HG03095 (cell line): ENCODE results near the gene FSTL4.

Experiments
- ATAC-seq: cut with Tn5 transposase; IDR thresholded peaks from one replicate; pipeline ENCODE4 v1.9.1; 2021; ENCODE audit warnings: moderate library complexity; ENCODE audit not compliant: unreplicated experiment

Gene FSTL4

DNA sequence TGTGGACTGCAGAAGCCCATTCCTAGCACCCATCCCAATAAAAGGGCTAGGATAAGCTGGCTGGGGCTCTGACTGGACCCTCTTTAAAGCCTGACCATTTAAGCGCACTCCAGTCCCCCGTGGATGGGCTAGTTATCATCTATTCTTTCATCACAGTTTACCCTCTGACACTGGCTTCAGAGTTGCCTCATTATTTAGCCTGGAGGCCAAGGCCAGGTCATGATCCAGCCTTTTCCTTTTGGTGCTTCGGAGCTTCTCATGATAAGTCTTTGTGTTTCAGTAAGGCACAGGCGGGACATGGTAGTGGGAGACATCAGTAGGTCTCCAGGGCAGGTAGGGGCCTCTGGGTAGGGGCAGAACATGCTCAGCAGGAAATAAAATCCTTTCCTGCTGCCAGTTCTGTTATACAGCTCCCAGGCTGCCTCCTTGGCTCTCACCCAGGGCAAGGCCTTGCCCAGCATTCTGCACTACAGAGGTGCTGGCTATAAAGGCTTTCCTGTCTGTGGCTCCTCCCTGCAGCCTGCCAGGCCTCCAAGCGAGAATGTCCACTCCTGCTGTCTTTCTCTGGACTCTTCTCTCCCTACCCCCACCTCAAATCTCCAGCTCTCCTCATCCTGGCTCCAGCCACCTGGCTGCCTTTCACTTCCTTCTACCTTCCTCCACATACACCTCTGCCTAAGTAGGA is 128.8 kb downstream of the FSTL4 start:
- ATAC-seq = no peak

DNA sequence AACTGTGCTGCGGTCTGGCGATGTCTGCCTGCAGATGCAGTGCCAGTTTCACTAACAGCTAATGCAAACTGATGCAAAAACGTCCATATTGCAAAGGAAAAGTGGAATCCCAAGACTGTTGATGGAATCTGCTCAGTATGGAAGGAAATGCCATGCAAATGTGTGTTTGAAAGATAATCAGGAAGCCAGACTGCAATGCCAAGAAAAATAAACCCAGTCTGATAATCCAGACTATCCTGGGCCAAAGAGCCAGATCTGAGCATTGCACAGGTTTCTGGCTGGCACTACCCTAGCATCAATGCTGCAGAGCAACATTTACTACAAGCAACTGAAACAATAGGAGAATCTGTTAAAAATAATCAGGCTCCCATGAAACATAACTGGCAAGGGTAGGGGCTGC is 130.3 kb downstream of the FSTL4 start:
- ATAC-seq = no peak

DNA sequence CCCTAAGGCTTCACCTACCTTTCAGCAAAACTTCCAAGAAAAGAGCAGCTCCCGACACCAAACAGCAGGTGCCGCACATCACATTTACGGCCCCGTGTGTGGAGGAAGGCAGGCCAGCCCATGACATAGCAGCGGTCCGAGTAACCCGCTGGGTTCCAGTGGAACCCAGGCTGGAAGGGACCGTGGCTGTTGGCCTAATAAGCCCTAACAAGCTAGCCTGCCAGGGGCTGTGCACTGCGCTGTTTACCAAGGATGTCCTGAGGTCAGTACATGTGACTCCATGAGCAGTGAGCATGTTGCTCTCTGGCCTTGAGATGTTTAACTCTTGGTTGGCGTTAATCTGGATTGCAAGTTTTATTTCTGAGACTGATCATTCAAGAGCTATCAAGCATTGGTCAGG is 131.5 kb downstream of the FSTL4 start:
- no peak for ATAC-seq

DNA sequence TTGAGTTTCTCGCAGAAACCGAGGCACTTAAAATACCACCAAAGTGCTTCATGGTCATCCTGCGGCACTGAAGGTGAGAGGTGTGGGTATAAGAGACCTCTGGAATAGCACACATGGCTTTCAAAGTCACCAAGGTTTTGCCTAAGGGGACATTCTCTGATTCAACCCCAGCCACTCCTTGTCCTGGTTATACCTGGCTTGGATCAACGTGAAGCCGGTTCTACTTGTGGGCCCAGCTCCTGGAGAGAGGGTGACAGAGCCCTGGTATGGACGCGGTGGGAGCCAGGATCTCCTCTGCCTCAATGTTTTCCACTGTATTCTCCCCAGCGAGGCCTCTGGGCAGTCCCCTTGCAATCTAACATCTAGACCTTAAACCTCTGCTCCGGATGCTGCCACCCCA is 132.0 kb downstream of the FSTL4 start:
- ATAC-seq = no peak

DNA sequence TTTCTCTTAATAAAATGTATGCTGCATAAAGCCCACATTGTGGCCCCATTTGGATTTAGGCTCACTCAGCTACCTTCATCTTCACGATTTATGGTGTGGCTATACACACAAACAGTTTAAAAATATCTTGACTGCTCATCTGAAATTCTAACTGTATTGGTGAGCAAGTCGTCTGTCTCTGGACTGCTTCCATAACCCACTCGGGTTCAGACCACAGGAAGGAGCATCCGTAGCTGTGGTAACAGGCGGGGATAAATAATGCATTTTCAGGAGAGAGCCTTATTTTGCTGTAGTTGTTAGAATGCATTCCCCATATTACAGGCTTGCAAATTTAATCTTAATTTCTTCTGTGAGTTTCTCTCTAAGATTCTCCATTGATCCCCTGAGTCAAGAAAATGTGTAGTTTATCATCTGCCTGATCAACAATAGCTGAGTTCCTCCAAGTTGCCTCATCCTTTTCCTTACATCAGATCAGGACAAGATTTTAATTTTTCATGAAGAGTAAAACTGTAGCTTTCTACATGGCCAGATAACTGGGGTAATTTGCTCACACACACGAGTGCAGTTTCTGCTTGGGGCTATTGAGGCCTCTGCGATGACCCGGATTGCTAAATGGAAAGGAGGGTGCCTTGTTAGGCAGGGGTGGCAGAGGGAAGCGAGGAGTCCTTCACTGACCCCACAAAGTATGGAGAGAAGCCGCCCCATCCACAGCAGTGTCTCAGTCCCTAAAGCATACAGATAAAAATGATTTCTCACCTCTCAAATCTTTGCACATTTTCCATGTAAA is 133.9 kb downstream of the FSTL4 start:
- no peak for ATAC-seq

DNA sequence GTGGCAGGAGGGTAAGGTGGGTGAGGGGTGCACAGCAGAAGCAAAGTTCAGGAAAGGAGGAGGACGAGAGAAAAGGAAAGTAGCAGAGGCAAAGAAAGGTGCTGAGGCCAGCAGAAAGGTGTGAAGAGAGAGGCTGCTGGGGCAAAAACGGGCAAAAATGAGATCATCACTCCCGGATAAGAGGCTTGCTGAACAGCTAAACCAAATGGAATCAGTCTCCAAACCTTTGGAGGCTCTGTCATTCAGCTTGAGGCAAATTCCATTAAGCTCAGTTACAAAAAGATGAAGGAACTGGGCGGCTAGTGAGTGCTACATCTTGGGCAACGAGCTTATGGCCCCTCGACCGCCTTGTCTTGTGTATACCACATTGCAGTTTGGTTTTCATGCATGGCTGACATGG is 136.4 kb downstream of the FSTL4 start:
- no peak for ATAC-seq

DNA sequence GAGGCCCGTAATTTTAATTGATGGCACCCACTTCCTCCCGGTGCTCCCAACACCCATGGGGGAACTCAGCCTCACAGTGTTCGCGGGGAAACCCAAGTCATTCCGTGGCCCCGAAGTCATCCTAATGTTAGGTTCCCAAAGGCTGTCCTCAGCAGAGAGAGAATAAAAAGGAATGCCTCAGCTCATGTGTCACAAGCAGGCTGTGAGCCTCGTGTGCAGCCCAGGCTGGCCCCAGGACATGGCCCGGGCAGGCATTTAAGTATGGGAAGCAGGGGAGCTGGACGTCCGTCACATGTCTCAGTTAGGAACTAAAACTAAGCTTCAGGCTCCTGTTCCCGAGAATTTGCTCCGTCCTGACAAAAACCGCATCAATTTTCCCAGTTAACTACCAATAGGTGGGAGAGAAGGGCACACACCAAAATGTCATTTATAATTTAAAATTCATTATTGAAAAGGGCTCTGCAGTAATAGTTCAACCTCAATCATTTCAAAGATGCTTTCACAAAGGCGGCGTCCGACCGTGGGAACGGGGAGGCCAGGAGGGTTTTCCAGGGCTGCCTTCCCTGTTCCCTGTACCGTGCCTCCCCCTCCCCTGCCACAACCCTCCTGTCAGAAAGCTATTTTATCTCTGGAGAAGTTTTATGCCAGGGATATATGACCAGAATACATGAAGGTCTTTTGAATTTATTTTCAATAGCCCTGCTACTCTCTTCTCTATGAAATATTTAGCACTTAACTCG is 137.3 kb downstream of the FSTL4 start:
- no peak for ATAC-seq

DNA sequence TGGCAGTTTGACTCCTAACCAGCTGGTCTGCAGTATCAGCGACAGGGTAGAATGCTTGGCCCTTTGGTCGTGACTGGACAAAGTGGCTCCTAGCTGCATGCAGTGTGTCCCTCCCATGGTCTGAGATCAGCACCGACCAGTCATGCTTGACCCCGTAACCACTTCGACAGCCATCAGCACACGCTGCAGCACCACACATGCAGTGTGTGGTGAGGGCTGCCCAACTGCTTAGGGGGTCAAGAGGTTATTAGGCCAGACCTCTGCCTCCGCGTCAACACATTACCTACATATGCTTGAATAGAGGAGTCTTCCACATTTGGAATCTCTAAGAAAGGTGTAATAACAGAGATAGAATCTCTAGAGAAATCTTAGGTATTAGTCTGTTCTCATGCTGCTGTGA is 139.1 kb downstream of the FSTL4 start:
- ATAC-seq = no peak

DNA sequence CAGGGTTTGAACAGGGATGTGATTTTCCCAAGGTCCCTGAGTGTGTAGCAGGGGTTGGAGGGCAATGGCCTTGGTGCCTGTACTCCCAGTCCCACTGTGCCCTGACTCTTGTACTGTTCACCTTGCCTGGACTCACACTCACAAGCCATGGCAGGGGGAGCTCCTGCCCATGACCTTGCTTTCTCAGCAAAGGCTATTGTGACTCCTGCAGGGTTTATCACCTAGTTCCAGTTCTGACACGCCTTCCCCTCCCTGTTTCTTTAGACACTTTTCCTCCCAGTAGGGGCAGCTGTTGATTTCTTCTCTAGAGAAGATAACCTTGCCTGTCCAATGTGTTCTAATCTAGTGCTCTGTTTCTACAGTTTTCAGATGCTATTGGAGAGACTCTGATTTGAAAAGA is 139.5 kb downstream of the FSTL4 start:
- ATAC-seq = no peak

DNA sequence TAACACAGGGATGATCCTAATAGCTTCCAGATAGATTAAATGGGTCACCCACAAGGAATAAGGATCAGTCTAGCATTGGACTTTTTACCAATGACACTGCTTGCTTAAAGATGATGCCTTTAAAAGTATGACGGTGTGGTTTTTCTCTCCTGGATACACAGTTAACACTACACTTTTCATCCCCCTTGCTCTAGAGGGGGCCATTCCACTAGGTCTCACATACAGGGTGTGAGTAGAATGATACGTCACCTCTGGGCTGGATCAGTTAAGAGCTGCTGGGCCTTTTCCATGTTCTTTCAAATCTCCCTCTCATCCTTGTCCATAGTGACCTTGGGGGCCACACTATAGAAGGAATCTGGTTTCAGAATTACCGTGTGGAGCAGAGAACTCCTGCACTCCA is 140.6 kb downstream of the FSTL4 start:
- ATAC-seq = no peak

DNA sequence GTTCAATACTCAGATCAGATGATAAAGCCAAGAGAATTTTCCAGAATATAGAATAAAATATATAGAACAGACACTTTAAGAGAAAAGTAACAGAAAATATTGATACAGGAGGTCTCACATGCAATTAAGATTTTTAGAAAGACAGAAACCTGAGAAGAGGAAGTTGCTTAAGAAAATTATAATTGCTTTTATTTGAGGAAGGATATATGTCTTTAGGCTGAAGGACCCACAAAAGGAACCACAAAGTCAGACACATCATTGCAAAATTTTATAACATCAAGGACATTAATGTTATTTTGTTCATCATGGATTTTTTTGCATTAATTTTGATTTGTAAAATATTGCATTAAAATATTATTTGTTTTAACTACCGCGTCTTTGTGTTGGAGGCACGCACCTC is 141.5 kb downstream of the FSTL4 start:
- no peak for ATAC-seq

DNA sequence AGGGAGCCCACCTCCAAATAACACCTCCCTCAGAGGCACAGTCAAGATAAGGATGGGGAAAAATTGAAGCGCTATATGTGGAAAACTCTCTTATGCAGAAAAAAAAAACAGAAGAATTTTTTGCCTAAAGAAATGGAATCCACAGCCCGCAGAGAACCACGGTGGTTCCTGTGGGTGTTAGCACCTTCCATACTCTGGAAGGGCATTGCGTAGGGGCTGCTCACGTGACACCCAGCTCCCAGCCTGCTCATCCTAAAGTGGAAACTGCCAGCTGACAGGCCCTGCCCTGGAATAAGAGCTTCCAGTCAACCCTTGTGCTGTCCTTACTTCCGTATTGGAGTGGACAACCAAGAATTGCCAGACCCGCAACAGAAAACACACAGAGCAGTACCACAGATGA is 142.5 kb downstream of the FSTL4 start:
- no peak for ATAC-seq

DNA sequence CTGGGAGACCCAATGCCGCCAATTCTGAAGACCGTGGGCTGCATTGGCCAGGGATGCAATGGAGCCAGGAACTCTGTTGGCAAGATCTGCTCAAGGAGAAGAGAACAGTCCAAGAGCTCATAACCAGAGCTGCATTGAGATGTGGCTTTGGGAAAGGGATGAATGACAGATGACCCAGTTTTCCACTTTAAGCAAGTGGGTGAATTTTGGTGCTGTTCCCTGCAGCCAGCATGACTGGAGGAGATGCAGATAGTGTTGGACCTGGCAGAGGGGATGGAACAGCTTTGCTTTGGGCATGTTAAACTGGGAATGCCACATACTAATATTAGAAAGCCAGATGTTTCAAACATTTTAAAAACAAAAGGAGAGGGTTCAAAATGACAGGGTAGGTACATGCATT is 143.1 kb downstream of the FSTL4 start:
- no peak for ATAC-seq

DNA sequence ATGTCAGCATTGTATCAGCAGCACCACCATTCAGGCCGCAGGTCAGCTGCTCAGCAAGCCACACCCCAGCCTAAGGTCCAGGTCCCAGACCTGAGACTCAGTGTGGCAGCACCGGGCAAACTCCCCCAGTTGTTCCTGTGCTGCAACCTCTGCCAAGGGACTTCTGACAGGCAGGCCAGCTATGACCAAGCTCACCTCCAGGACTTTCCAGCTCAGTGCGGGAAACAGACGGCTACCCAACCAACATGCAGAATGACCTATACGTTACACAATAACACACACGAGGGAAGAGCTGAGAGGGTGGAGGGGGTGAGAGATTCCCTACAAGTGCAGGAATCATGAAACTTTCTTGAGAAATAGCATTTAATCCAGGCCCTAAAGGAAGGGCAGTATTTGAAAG is 143.7 kb downstream of the FSTL4 start:
- no peak for ATAC-seq

DNA sequence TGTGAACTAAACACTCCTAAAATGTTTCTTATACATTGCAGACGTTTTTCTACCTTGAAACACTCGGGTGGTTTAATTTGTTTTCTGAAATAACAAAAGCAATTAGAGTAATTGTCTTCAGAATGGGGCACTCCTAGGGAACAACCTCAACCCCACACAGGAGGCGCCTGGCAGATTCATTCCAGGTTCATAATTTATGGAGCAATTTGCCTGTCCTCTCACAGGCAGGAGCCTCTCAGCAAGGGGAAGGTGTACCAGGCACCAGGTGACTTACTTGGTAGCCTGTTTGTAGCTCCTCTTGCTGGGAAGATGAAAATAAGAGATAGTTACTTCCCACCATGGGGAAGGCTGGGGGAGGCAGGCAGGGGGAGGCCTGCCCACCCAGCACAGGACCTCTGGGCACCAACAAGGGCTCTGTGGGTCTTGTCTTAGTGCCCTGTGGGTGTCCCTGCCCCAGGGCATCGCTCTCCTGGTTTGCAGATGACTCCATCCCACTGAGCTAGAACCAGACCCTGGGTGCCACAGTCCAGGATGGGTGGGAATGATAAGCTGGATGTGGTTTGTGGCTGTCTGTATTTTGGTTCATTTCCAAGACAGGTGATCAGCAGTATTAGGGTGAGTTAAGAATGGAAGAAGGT is 144.4 kb downstream of the FSTL4 start:
- ATAC-seq = no peak

DNA sequence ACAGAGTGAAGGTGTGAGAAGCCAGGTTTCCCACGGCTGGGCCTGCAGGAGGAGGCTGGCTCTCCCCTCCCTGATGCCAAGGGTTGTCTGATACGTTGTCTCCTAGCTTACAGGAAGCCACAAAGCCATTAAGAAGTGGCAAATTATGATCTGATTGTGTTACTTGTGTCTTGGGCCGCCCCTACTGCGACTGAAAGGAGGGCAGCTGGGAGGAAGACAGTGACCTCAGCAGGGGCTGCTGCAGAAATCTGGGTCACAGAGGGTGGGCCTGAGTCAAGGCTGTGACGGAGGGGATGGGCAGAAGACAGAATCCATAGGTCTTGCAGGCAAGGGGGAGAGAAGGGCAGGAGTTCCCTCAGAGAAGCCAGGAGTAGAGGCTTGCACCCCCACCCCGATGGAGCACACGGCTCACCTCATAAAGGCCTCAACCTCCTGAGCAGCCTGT is 145.0 kb downstream of the FSTL4 start:
- no peak for ATAC-seq

DNA sequence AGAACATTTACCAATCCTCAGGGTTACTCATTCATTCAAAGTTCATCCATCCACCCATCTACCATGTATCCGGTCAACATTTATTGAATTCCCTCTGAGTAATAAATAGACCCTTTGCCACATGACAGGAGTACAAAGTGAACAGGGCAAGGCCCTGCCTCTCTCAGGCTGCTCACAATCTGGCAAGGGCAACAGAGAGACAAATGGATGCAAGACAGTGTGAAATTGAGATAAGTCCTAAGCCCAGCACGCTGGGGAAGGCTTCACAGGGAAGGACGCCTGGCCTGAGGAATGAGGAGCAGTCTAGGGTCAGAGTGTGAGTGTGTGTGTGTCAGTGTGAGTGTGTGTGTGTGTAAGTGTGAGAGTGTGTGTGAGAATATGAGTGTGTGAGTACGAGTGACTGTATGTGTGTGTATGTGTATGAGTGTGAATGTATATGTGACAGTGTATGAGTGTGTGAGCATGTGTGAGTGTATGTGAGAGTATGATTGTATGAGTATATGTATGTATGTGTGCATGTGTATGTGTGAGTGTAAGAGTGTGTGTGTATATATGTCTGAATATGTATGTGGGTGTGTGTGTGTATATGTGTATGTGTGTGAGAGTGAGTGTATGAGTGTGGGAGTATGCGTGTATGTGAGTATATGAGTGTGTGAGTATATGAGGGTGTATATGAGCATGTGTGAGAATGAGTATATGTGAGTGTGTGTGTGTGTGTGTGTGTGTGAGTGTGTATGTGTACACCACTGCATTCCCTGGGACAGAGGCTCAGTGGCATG is 145.6 kb downstream of the FSTL4 start:
- ATAC-seq = no peak

DNA sequence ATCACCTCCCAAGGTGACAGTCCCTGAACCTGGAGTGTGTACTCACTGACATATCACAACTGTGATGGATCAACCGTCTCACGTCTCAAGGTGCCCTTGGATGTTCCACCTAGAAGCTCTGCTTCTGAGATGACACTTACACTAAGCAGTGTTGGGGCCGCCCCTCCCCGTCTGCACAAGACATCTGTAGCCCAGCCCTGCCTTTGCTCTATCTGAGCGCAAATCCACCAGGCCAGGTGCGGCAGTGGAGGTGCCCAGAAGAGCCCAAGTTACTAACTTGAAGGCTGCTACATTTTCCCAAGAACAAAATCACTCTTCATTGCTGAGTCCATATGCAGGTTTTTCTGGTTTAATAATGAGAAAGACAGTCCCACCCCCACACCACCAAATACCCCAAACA is 148.3 kb downstream of the FSTL4 start:
- no peak for ATAC-seq

DNA sequence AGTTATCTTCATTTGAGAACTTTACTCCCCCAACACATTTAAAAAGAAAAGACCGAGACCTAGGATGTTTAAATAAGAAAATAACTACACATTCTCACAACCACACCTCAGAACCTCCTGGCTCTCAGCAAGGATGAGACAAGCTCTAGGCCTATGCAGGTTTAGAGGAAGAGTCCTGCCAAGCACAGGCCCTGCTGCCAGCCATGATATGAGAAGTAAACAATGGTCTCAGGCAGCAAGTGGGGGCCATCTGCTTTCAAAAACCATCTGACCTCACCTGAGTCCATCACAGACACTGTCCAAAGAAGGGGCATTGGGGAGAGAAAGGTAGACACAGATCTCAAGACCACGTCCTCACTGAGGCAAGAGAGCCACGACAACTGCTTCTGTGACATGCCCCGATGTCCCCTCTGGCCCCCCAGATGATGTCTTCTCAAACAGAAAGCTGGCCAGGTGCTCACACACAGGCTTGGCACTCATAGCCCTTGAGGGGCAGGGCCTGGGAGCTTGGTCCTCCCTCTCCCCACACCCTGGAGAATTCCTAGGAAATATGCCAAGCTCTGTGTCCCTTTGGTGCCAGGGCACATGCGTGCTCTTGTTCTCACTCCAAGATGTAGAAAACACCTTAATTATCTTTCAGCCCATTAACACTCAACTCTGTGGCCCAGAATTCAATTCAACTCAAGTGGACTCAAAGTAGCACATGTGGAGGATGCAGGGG is 150.4 kb downstream of the FSTL4 start:
- no peak for ATAC-seq

DNA sequence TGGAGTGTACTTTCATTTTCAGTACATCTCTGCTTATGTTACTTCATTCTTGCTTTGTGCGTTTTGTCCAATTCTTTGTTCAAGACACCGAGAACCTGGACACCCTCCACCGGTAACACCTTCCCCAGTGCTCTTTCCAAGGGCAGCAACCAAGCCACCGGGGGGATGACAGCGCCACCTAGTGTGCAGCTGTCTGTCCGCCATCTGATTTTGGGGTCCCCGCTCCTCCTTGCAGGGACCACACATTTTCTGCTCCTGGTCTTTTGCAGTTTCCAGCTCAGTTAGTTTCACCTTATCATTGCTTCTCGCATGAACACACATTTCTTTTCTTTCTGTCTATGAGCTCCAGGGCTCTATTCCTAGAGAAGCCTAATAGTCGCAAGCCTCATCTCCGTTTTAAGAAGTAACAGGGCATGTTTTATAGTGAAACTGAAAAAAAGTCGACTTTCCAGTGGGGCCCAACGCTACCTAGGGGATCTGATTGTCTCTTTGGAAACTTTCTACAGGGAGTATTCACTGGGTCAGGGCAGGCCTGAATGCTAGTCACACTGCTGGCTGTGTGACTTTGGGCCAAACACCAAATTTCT is 152.1 kb downstream of the FSTL4 start:
- ATAC-seq = no peak
